ENCODE measurements around the gene TNNI3. TPM values are rescaled to one million over a fixed set of nuclear protein-coding genes. Genes with fewer than 3 reads are reported as not detected.

TNNI3 gene
- total and polyA plus RNA-seq, 2 donors (not counting 3 experiments of a cell fraction or from before 2014, with no cell fraction given): not detected

- ChIA-PET CTCF (interaction anchor here (0.6 to 4.6 kb wide), 27 partner anchors 9 to 486 kb away, joined by 3 to 64 read pairs (median 4); partner anchors contain the start of genes KMT5C, TMEM238 and UBE2S), POLR2A (no interaction called here)
- Histone ChIP-seq H3K4me3 (replicated peaks in 1 of 3; ENCODE audit: insufficient read depth in 1 of 3, low read depth in 1 of 3, low read length in 3 of 3) (no peak overlapping the region), H4K20me1 (replicated peaks; ENCODE audit: control insufficient read depth, extremely low read depth, insufficient read depth, low read length) (no peaks in the 10 kb centered on the region), H3K9me1 (replicated peaks; ENCODE audit: control insufficient read depth, extremely low read depth, insufficient read depth, low read length) (no peaks in the 10 kb centered on the region), H3K36me3 (ENCODE audit: control insufficient read depth in 2 of 2, extremely low read depth in 1 of 2, insufficient read depth in 2 of 2, low read length in 2 of 2) (no peaks in the 10 kb centered on the region), H3K4me2 (ENCODE audit: insufficient read depth, low read length) (no peak overlapping the region), H3K9ac (replicated peaks; ENCODE audit: extremely low read depth, insufficient read depth, low read length) (no peak overlapping the region), H2AFZ (ENCODE audit: low read depth, low read length) (no peak overlapping the region), H3K27me3 (ENCODE audit: control insufficient read depth in 2 of 2, insufficient read depth in 2 of 2, low read length in 2 of 2) (peaks cover 14 to 16% of the 10 kb centered on the region in 2 experiments), H3K9me3 (replicated peaks; ENCODE audit: control insufficient read depth, insufficient read depth, low read length) (no peaks in the 10 kb centered on the region), H3K27ac (ENCODE audit: insufficient read depth, low read depth, low read length) (no peak overlapping the region), H3K4me1 (ENCODE audit: control insufficient read depth, extremely low read depth, insufficient read depth, low read length) (no peaks in the 10 kb centered on the region), H3K79me2 (ENCODE audit: control insufficient read depth, insufficient read depth, low read length) (no peaks in the 10 kb centered on the region)
- intact Hi-C loops (cut with micrococcal nuclease) (loop anchor here (1.0 kb wide), 3 partner anchors 19 to 99 kb away; partner anchors contain the start of gene PPP6R1), dilution Hi-C loops (cut with MboI; ENCODE audit: extremely low pct_ligation_motif_present, low sequenced_read_pairs) (no loop called here)
- FAIRE-seq (peak; percentile 90), DNase-seq (ENCODE audit: low read depth, low spot score) (peak; percentile 85)
- TF ChIP-seq, protein P1, sequence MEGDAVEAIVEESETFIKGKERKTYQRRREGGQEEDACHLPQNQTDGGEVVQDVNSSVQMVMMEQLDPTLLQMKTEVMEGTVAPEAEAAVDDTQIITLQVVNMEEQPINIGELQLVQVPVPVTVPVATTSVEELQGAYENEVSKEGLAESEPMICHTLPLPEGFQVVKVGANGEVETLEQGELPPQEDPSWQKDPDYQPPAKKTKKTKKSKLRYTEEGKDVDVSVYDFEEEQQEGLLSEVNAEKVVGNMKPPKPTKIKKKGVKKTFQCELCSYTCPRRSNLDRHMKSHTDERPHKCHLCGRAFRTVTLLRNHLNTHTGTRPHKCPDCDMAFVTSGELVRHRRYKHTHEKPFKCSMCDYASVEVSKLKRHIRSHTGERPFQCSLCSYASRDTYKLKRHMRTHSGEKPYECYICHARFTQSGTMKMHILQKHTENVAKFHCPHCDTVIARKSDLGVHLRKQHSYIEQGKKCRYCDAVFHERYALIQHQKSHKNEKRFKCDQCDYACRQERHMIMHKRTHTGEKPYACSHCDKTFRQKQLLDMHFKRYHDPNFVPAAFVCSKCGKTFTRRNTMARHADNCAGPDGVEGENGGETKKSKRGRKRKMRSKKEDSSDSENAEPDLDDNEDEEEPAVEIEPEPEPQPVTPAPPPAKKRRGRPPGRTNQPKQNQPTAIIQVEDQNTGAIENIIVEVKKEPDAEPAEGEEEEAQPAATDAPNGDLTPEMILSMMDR (IDR thresholded peaks at IDR 0.05; ENCODE audit: extremely low read depth in 1 of 2, insufficient read depth in 1 of 2, low read depth in 1 of 2, low read length in 2 of 2): peak; percentile 97 to 98
- TF ChIP-seq EZH2 (IDR thresholded peaks at IDR 0.05; ENCODE audit: borderline replicate concordance, low read depth, low read length, severe bottlenecking) (no peak), POLR2AphosphoS5 (IDR thresholded peaks at IDR 0.05; ENCODE audit: insufficient read depth, low read depth, low read length) (peak; percentile 25)
- BruUV-seq (replicated peaks): no TSS peak
Measured at GRCh38 chr19:55160128-55160985, 2.8 kb upstream of the TNNI3 start.
